ENCODE results near the gene MYO5B.

The MYO5B gene

DNA sequence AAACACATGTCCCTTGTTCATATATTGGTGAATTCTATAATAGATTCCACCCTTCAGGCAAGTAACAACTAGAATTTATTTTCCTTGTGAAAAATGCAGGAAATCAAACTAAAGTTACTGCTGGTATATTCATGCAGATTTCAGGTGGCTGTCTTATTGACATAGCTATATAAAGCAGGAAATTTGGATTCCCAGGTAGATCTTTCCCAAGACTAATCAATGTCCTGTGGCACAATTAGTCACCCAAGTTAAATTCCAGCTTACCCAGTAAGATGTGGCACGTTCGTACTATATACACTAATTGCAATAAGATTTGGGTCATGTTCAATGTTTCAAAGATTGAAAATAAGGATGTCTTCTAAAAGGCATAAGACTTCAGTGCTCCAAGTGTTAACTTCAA is 42.0 kb downstream of the MYO5B start:
- Histone ChIP-seq H3K27me3 (replicated peaks; ENCODE audit: insufficient read depth, low read length) (no peaks in the 10 kb centered on the region), H3K79me2 (ENCODE audit: low read length) (peaks cover 47% of the 10 kb centered on the region), H3K4me1 (ENCODE audit: low read length) (no peaks in the 10 kb centered on the region), H3K4me3 (ENCODE audit: low read length) (no peak overlapping the region), H3K27ac (ENCODE audit: low read length) (no peak overlapping the region), H3K9ac (ENCODE audit: low read length) (no peak overlapping the region), H3F3A (ENCODE audit: insufficient read depth, low read length) (no peaks in the 10 kb centered on the region), H2AFZ (ENCODE audit: low read length) (no peak overlapping the region), H4K20me1 (ENCODE audit: insufficient read depth, low read length) (no peaks in the 10 kb centered on the region), H3K4me2 (ENCODE audit: low read depth, low read length) (no peak overlapping the region), H3K36me3 (replicated peaks; ENCODE audit: insufficient read depth, low read length) (no peaks in the 10 kb centered on the region), H3K9me2 (replicated peaks; ENCODE audit: insufficient read depth, low read length) (no peaks in the 10 kb centered on the region), H3K9me3 (replicated peaks; ENCODE audit: insufficient read depth, low read length) (no peaks in the 10 kb centered on the region)
- TF ChIP-seq, protein P1, sequence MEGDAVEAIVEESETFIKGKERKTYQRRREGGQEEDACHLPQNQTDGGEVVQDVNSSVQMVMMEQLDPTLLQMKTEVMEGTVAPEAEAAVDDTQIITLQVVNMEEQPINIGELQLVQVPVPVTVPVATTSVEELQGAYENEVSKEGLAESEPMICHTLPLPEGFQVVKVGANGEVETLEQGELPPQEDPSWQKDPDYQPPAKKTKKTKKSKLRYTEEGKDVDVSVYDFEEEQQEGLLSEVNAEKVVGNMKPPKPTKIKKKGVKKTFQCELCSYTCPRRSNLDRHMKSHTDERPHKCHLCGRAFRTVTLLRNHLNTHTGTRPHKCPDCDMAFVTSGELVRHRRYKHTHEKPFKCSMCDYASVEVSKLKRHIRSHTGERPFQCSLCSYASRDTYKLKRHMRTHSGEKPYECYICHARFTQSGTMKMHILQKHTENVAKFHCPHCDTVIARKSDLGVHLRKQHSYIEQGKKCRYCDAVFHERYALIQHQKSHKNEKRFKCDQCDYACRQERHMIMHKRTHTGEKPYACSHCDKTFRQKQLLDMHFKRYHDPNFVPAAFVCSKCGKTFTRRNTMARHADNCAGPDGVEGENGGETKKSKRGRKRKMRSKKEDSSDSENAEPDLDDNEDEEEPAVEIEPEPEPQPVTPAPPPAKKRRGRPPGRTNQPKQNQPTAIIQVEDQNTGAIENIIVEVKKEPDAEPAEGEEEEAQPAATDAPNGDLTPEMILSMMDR (IDR thresholded peaks at IDR 0.05; ENCODE audit: low read length): no peak
- TF ChIP-seq EZH2phosphoT487 (IDR thresholded peaks at IDR 0.05; ENCODE audit: low read length) (no peak), EZH2 (optimal IDR thresholded peaks at IDR 0.05; ENCODE audit: low read depth, low read length) (no peak)
- DNase-seq: no peak

DNA sequence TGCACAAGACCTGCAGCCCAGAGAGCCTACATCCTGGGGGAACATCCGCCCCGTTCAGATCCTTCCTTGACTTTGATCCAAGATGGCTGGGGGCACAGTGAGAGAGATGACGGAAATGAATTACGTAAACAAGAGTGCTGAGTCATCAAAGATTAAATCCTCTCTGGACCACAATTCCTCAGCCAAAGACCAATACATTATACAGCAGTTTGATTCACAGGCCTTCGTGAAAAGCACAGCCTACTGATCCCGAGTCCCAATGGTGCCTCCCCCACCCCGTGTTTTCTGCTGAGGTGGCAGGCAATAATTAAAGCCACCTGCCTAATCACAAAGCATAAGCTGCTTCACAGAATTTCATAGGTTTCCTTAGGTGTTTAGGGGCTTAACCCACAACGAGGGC is 43.0 kb downstream of the MYO5B start:
- no peaks in the 10 kb centered on the region for H3K9me3 ChIP-seq (replicated peaks; ENCODE audit: insufficient read depth, low read length)

DNA sequence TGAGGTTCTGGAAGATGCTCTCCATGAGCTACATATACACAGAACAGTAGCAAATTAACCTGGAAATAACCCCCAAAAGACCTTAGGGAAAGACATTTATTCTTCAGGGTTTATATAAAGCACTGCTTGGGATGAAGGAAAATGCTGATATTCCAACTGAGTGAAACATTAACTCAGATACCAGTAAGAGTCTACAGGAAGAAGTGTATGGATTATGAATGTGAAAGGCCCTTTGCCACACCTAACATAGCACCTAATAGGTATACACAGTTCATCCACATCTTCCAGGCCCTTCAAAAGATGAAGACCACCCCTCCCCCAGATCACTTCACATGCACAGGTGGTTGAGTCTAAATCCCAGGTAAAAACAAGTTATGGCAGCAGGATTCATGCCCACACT is 50.4 kb downstream of the MYO5B start:
- Histone ChIP-seq H3K27ac (ENCODE audit: low read length) (no peak overlapping the region), H3K9me2 (replicated peaks; ENCODE audit: insufficient read depth, low read length) (no peaks in the 10 kb centered on the region), H2AFZ (ENCODE audit: low read length) (no peak overlapping the region), H3K9me3 (replicated peaks; ENCODE audit: insufficient read depth, low read length) (no peaks in the 10 kb centered on the region), H3K9ac (ENCODE audit: low read length) (no peak overlapping the region), H3K4me1 (ENCODE audit: low read length) (peaks cover 18% of the 10 kb centered on the region), H3K36me3 (replicated peaks; ENCODE audit: insufficient read depth, low read length) (no peaks in the 10 kb centered on the region), H3K4me3 (ENCODE audit: low read length) (no peak overlapping the region), H3K27me3 (replicated peaks; ENCODE audit: insufficient read depth, low read length) (no peaks in the 10 kb centered on the region), H3K4me2 (ENCODE audit: low read depth, low read length) (no peak overlapping the region), H3K79me2 (ENCODE audit: low read length) (peaks cover 62% of the 10 kb centered on the region), H3F3A (ENCODE audit: insufficient read depth, low read length) (no peaks in the 10 kb centered on the region), H4K20me1 (ENCODE audit: insufficient read depth, low read length) (no peaks in the 10 kb centered on the region)
- DNase-seq: no peak
- TF ChIP-seq, protein P1 (IDR thresholded peaks at IDR 0.05; ENCODE audit: low read length): no peak
- no peak for TF ChIP-seq EZH2phosphoT487 (IDR thresholded peaks at IDR 0.05; ENCODE audit: low read length)
- TF ChIP-seq EZH2 (optimal IDR thresholded peaks at IDR 0.05; ENCODE audit: low read depth, low read length): no peak

More for the DNA sequence above, 43.0 kb downstream of the MYO5B start:
- Histone ChIP-seq H3K4me2 (ENCODE audit: low read depth, low read length) (no peak overlapping the region), H3K9me2 (replicated peaks; ENCODE audit: insufficient read depth, low read length) (no peaks in the 10 kb centered on the region), H2AFZ (ENCODE audit: low read length) (no peak overlapping the region), H3K27me3 (replicated peaks; ENCODE audit: insufficient read depth, low read length) (no peaks in the 10 kb centered on the region), H3K79me2 (ENCODE audit: low read length) (peaks cover 49% of the 10 kb centered on the region), H3K4me1 (ENCODE audit: low read length) (no peaks in the 10 kb centered on the region), H3K9ac (ENCODE audit: low read length) (no peak overlapping the region), H3K4me3 (ENCODE audit: low read length) (no peak overlapping the region), H3F3A (ENCODE audit: insufficient read depth, low read length) (no peaks in the 10 kb centered on the region), H3K27ac (ENCODE audit: low read length) (no peak overlapping the region), H4K20me1 (ENCODE audit: insufficient read depth, low read length) (no peaks in the 10 kb centered on the region), H3K36me3 (replicated peaks; ENCODE audit: insufficient read depth, low read length) (no peaks in the 10 kb centered on the region)
- no peak for TF ChIP-seq EZH2 (optimal IDR thresholded peaks at IDR 0.05; ENCODE audit: low read depth, low read length)
- no peak for TF ChIP-seq EZH2phosphoT487 (IDR thresholded peaks at IDR 0.05; ENCODE audit: low read length)
- TF ChIP-seq, protein P1 (IDR thresholded peaks at IDR 0.05; ENCODE audit: low read length): no peak
- DNase-seq: no peak
